CD14-positive monocyte (primary cell): Measurements from ENCODE around the gene ABCA6. TPM values are rescaled to one million over a fixed set of nuclear protein-coding genes. Genes with fewer than 3 reads are reported as not detected.

ENCODE experiments used
- DNase-seq, 3 donors: peaks; one replicate each; pipeline ENCODE4 v3.0.0-alpha.2; 2011 to 2022
- H2AFZ ChIP-seq: 2 replicates; pipeline ENCODE4 v1.6.0; 2012; ENCODE audit warnings: mild to moderate bottlenecking, low read depth, low read length, inconsistent platforms; ENCODE audit not compliant: insufficient read depth, poor library complexity, severe bottlenecking
- H3K27ac ChIP-seq, 2 donors: 1 replicate in 1 of 2; 2 replicates in 1 of 2; pipeline ENCODE4 v1.5.1; 2012 to 2013; ENCODE audit warnings: low read length in 2 of 2, control low read depth in 1 of 2, inconsistent platforms in 1 of 2, low read depth in 1 of 2, mild to moderate bottlenecking in 1 of 2
- H3K27me3 ChIP-seq, 2 donors: one replicate each; pipeline versions ENCODE4 v1.6.0 to v1.6.1; 2011 to 2013; ENCODE audit warnings: low read length in 2 of 2; ENCODE audit not compliant: control insufficient read depth in 2 of 2, insufficient read depth in 2 of 2
- H3K36me3 ChIP-seq, 2 donors: replicated peaks in 1 of 2; 1 replicate in 1 of 2; 2 replicates in 1 of 2; pipeline versions ENCODE4 v1.5.1 to v1.6.1; 2012 to 2013; ENCODE audit warnings: low read length in 2 of 2, control low read depth in 1 of 2, inconsistent platforms in 1 of 2, mild to moderate bottlenecking in 1 of 2; ENCODE audit not compliant: insufficient read depth in 2 of 2, control insufficient read depth in 1 of 2
- H3K4me1 ChIP-seq, 2 donors: 1 replicate in 1 of 2; 2 replicates in 1 of 2; pipeline versions ENCODE4 v1.5.1 to v1.6.1; 2012 to 2013; ENCODE audit warnings: low read length in 2 of 2, control low read depth in 1 of 2, inconsistent platforms in 1 of 2, mild to moderate bottlenecking in 1 of 2, moderate library complexity in 1 of 2; ENCODE audit not compliant: insufficient read depth in 2 of 2, control insufficient read depth in 1 of 2
- H3K4me2 ChIP-seq: replicated peaks from 2 replicates; pipeline ENCODE3; 2012; ENCODE audit warnings: low read length, moderate library complexity, mild to moderate bottlenecking; ENCODE audit not compliant: poor library complexity, severe bottlenecking; ENCODE audit errors: extremely low read depth
- H3K4me3 ChIP-seq, 3 experiments: fragments of 200-600 bp in 1 of 3; sonication (generic) in 1 of 3; replicated peaks in 1 of 3; 1 replicate in 2 of 3; 2 replicates in 1 of 3; pipeline ENCODE4 v1.5.1; 2011 to 2013; ENCODE audit warnings: low read length in 3 of 3, mild to moderate bottlenecking in 3 of 3, control low read depth in 2 of 3, low read depth in 2 of 3, inconsistent platforms in 1 of 3, moderate library complexity in 1 of 3
- H3K79me2 ChIP-seq: 2 replicates; pipeline ENCODE4 v1.6.0; 2012; ENCODE audit warnings: mild to moderate bottlenecking, control low read depth, inconsistent platforms, low read length, moderate library complexity; ENCODE audit not compliant: insufficient read depth
- H3K9ac ChIP-seq: 2 replicates; pipeline ENCODE4 v1.6.0; 2017; ENCODE audit warnings: low read length, mild to moderate bottlenecking; ENCODE audit not compliant: insufficient read depth, poor library complexity, severe bottlenecking
- H3K9me3 ChIP-seq, 2 donors: replicated peaks in 1 of 2; 1 replicate in 1 of 2; 2 replicates in 1 of 2; pipeline versions ENCODE4 v1.5.1 to v1.6.1; 2012 to 2013; ENCODE audit warnings: low read length in 2 of 2, control low read depth in 1 of 2; ENCODE audit not compliant: control insufficient read depth in 1 of 2, insufficient read depth in 1 of 2
- H4K20me1 ChIP-seq: 2 replicates; pipeline ENCODE4 v1.6.0; 2012; ENCODE audit warnings: mild to moderate bottlenecking, low read length, control low read depth, moderate library complexity; ENCODE audit not compliant: insufficient read depth
- H3K27ac Mint-ChIP-seq, 7 donors: one replicate each; pipeline ENCODE4 v1.8.0; 2020; ENCODE audit warnings: mild to moderate bottlenecking in 7 of 7, mixed read lengths in 7 of 7, moderate library complexity in 6 of 7, inconsistent platforms in 2 of 7
- H3K27me3 Mint-ChIP-seq, 3 donors: one replicate each; pipeline ENCODE4 v1.8.0; 2021 to 2022; ENCODE audit warnings: low read depth in 3 of 3, mild to moderate bottlenecking in 3 of 3, mixed read lengths in 3 of 3, moderate library complexity in 3 of 3, inconsistent platforms in 1 of 3
- H3K36me3 Mint-ChIP-seq, 2 donors: one replicate each; pipeline ENCODE4 v1.8.0; 2020; ENCODE audit warnings: mixed read lengths in 2 of 2, inconsistent platforms in 1 of 2, mild to moderate bottlenecking in 1 of 2
- H3K4me1 Mint-ChIP-seq: one replicate; pipeline ENCODE4 v1.8.0; 2020; ENCODE audit warnings: mild to moderate bottlenecking, mixed read lengths
- H3K4me3 Mint-ChIP-seq, 2 donors: one replicate each; pipeline ENCODE4 v1.8.0; 2020; ENCODE audit warnings: mild to moderate bottlenecking in 2 of 2, mixed read lengths in 2 of 2, moderate library complexity in 1 of 2
- H3K9me3 Mint-ChIP-seq, 7 donors: one replicate each; pipeline ENCODE4 v1.8.0; 2020 to 2022; ENCODE audit warnings: mixed read lengths in 7 of 7, mild to moderate bottlenecking in 6 of 7, moderate library complexity in 6 of 7, inconsistent platforms in 2 of 7
- WGBS: methylation state at CpG from one replicate; pipeline ENCODE4 v1.1.5; 2013; ENCODE audit warnings: missing lambda C conversion rate; ENCODE audit not compliant: insufficient coverage; 5-methylcytosine and 5-hydroxymethylcytosine counted together
- intact Hi-C, 2 donors: fragments of 100-400 bp; cut with micrococcal nuclease; formaldehyde crosslinking; loops; one replicate each; pipeline versions ENCODE4 v1.15.0 to v1.15.1; 2023
- polyA plus RNA-seq, 3 donors: library from polyadenylated mRNA; depleted of rRNA in 1 of 3; unstranded in 2 of 3; stranded (reverse) in 1 of 3; fragments of 300-500 nt in 2 of 3; fragments of >200 nt in 1 of 3; fragmentation: Illumina TruSeq in 2 of 3; gene quantifications; 1 replicate in 2 of 3; 2 replicates in 1 of 3; pipeline ENCODE4 v1.2.3, GENCODE V29; 2012 to 2021
- TF ChIP-seq, protein P1 (sequence below): fragments of 200-600 bp; IDR thresholded peaks from one replicate; pipeline ENCODE4 v1.8.0; 2022; ENCODE audit warnings: antibody characterized with exemption, mild to moderate bottlenecking

The ABCA6 gene
- polyA plus RNA-seq, 3 donors = 0.52 to 0.93 (median 0.76) TPM

DNA sequence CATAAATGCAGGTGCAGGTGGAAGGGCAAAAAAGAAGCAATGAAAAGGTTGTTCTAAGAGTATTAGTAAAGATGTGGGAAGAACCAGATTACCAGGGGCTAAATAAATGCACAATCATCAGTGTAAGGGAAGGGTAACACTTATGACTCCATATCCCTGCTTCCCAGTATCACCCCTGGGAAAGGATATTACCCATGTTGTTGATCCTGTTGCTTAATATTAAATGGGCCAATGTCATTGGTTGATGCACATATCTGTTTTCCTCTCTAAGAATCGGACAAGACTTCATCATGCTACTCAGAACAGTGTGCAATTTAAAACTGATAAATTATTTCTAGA, 34.7 kb upstream of the ABCA6 start:
- H3K27ac ChIP-seq = peak overlapping the region in 1 of 2 donors; percentile 93
- H3K79me2 ChIP-seq = no peaks in the 10 kb centered on the region
- peak overlapping the region; percentile 54 for H3K4me2 ChIP-seq
- no peaks in the 10 kb centered on the region for H3K36me3 ChIP-seq
- H3K4me1 ChIP-seq = peaks cover 43 to 64% of the 10 kb centered on the region in 2 donors
- Mint-ChIP-seq H3K9me3 (peaks cover 0 to 4% (median 0%) of the 10 kb centered on the region in 7 donors), H3K4me1 (peaks cover 49% of the 10 kb centered on the region), H3K4me3 (peak overlapping the region in 1 of 2 donors; percentile 46), H3K27ac (peak overlapping the region; percentile 86 to 96 (median 94)), H3K36me3 (peaks cover 3 to 5% of the 10 kb centered on the region in 2 donors), H3K27me3 (no peaks in the 10 kb centered on the region)
- peak in 2 of 3 donors; percentile 50 to 62 for DNase-seq
- TF ChIP-seq, protein P1, sequence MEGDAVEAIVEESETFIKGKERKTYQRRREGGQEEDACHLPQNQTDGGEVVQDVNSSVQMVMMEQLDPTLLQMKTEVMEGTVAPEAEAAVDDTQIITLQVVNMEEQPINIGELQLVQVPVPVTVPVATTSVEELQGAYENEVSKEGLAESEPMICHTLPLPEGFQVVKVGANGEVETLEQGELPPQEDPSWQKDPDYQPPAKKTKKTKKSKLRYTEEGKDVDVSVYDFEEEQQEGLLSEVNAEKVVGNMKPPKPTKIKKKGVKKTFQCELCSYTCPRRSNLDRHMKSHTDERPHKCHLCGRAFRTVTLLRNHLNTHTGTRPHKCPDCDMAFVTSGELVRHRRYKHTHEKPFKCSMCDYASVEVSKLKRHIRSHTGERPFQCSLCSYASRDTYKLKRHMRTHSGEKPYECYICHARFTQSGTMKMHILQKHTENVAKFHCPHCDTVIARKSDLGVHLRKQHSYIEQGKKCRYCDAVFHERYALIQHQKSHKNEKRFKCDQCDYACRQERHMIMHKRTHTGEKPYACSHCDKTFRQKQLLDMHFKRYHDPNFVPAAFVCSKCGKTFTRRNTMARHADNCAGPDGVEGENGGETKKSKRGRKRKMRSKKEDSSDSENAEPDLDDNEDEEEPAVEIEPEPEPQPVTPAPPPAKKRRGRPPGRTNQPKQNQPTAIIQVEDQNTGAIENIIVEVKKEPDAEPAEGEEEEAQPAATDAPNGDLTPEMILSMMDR = no peak
- H3K9ac ChIP-seq = peak overlapping the region; percentile 55
- intact Hi-C loops = no loop called here
- peak overlapping the region in 1 of 3 experiments; percentile 46 for H3K4me3 ChIP-seq
- no peaks in the 10 kb centered on the region for H4K20me1 ChIP-seq
- no peak overlapping the region for H2AFZ ChIP-seq
- H3K9me3 ChIP-seq = no peaks in the 10 kb centered on the region
- no peaks in the 10 kb centered on the region for H3K27me3 ChIP-seq
- no CpG with 5 or more reads among the region's 1 CpG for WGBS

DNA sequence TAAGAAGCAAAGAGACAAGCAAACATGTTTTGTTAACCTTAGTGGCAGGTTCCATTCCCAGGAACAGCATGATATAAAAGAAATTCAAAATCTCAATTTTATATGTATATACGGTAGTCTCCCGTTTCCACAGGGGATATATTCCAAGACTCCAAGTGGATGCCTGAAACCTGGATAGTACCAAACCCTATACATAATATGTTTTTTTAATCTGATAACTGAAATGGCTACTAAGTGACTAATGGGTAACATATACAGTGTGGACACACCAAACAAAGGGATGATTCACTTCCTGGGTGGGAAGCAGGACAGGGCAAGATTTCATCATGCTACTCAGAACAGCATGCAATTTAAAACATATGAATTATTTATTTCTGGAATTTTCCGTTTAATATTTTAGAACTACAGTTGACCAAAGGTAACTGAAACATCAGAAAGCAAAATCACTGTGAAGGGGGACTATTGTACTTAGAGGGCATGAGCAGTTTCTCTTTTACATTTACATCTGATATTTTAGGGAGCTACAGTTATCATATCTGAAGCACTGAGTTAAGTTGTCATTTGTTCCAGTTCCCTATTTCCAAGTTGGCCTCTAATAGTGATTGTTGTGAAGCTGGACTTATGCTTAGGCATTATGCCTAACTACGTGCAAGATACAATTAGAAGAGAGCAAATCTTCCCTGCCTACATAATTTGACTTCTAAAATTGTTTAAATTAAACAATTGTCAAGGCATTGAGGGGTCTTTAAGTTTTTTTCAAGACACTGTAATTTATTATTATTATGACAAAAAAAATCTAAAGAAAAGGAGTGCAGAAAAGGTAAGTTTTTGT, 34.1 kb upstream of the ABCA6 start:
- peak overlapping the region in 1 of 2 donors; percentile 50 for H3K4me3 Mint-ChIP-seq
- no peaks in the 10 kb centered on the region for H3K27me3 Mint-ChIP-seq
- peak overlapping the region in 1 of 2 donors; percentile 93 for H3K27ac ChIP-seq
- peak overlapping the region in 1 of 3 experiments; percentile 46 for H3K4me3 ChIP-seq
- H3K4me2 ChIP-seq = peak overlapping the region; percentile 54
- H3K27me3 ChIP-seq = no peaks in the 10 kb centered on the region
- no peaks in the 10 kb centered on the region for H3K9me3 ChIP-seq
- peaks cover 55% of the 10 kb centered on the region for H3K4me1 Mint-ChIP-seq
- H4K20me1 ChIP-seq = no peaks in the 10 kb centered on the region
- TF ChIP-seq, protein P1 = no peak
- H3K36me3 Mint-ChIP-seq = peaks cover 3 to 5% of the 10 kb centered on the region in 2 donors
- peaks cover 48 to 70% of the 10 kb centered on the region in 2 donors for H3K4me1 ChIP-seq
- H3K9me3 Mint-ChIP-seq = peaks cover 0 to 4% (median 0%) of the 10 kb centered on the region in 7 donors
- H3K27ac Mint-ChIP-seq = peak overlapping the region; percentile 86 to 96 (median 94)
- DNase-seq = peak; percentile 83 to 94 (median 91)
- intact Hi-C loops = no loop called here
- WGBS = no CpG with 5 or more reads among the region's 4 CpGs
- H3K79me2 ChIP-seq = no peaks in the 10 kb centered on the region
- H3K36me3 ChIP-seq = no peaks in the 10 kb centered on the region
- H3K9ac ChIP-seq = peak overlapping the region; percentile 55
- no peak overlapping the region for H2AFZ ChIP-seq
